Measurements from ENCODE around the gene SEMA6B. TPM values are rescaled to one million over a fixed set of nuclear protein-coding genes. Genes with fewer than 3 reads are reported as not detected.

Gene SEMA6B
- total and polyA plus RNA-seq, 10 of the 15 experiments (the other 5 are each of a cell fraction or from before 2014, with no cell fraction given): 0.13 TPM; not detected in 9

- Histone ChIP-seq H3K4me3 (no peak overlapping the region), H3K36me3 (ENCODE audit: control insufficient read depth in 2 of 2, insufficient read depth in 2 of 2, low read length in 1 of 2) (no peaks in the 10 kb centered on the region), H3K9me3 (replicated peaks; ENCODE audit: control insufficient read depth, insufficient read depth, low read length) (no peaks in the 10 kb centered on the region), H3K79me2 (ENCODE audit: control insufficient read depth, insufficient read depth, low read length) (no peaks in the 10 kb centered on the region), H3K27me3 (replicated peaks in 1 of 2; ENCODE audit: control insufficient read depth in 2 of 2, insufficient read depth in 2 of 2, low read length in 1 of 2) (no peaks in the 10 kb centered on the region), H3K4me2 (ENCODE audit: control insufficient read depth, insufficient read depth) (no peak overlapping the region), H4K20me1 (ENCODE audit: control insufficient read depth, insufficient read depth) (no peaks in the 10 kb centered on the region), H3K9ac (ENCODE audit: control insufficient read depth, insufficient read depth, low read length) (no peak overlapping the region), H3K27ac (ENCODE audit: control insufficient read depth, insufficient read depth) (no peak overlapping the region), H3K4me1 (ENCODE audit: control insufficient read depth, insufficient read depth, low read length) (peaks cover 2% of the 10 kb centered on the region; the same call in 1 of the 2 replicates), H2AFZ (ENCODE audit: control insufficient read depth, low read depth, low read length) (no peak overlapping the region)
- ChIA-PET POLR2A (no interaction called here), CTCF (interaction anchor here (0.7 to 3.9 kb wide), 3 partner anchors 39 to 124 kb away, joined by 3 to 24 read pairs (median 12); no protein-coding TSS in a partner anchor), SMC1A (ENCODE audit: uncharacterized antibody, unreplicated experiment) (no interaction called here), RAD21 (ENCODE audit: unreplicated experiment) (no interaction called here)
- no peak for ATAC-seq
- DNase-seq (ENCODE audit: low read depth, low spot score): no peak
- FAIRE-seq: no peak
- intact Hi-C loops (cut with micrococcal nuclease; ENCODE audit: unreplicated experiment) (no loop called here), in situ Hi-C loops (cut with MboI) (no loop called here)
- no TSS peak for BruUV-seq (replicated peaks)
- WGBS (ENCODE audit: insufficient coverage, insufficient replicate concordance, low lambda C conversion rate, missing lambda C conversion rate): 60% methylated on average over 9 of the region's 9 CpGs
- TF ChIP-seq TCF3 (IDR thresholded peaks at IDR 0.05; ENCODE audit: borderline replicate concordance, insufficient read depth, low read depth, low read length) (no peak), HCFC1 (IDR thresholded peaks at IDR 0.05; ENCODE audit: low read length) (no peak), SMAD5 (IDR thresholded peaks at IDR 0.05; ENCODE audit: low read depth) (no peak), KAT2A (conservative IDR thresholded peaks at IDR 0.05; ENCODE audit: control insufficient read depth, low read depth, low read length) (no peak), CHD4 (IDR thresholded peaks at IDR 0.05) (no peak), NFIC (IDR thresholded peaks at IDR 0.05; ENCODE audit: low read depth, low read length) (no peak), DPF2 (IDR thresholded peaks at IDR 0.05) (no peak), HDGF (IDR thresholded peaks at IDR 0.05) (no peak), E2F8 (IDR thresholded peaks at IDR 0.05; ENCODE audit: low read depth, partially characterized antibody) (no peak), SREBF2 (IDR thresholded peaks at IDR 0.05; ENCODE audit: low read length) (no peak), RAD51 (IDR thresholded peaks at IDR 0.05) (no peak), NRF1 (conservative IDR thresholded peaks at IDR 0.05; ENCODE audit: low read depth, low read length) (no peak), RAD21 (IDR thresholded peaks at IDR 0.05; ENCODE audit: insufficient read depth, low read depth, low read length) (no peak), ZBTB11 (CRISPR knock-in tag; IDR thresholded peaks at IDR 0.05) (no peak), ZNF207 (IDR thresholded peaks at IDR 0.05; ENCODE audit: borderline replicate concordance) (no peak), ZNF592 (IDR thresholded peaks at IDR 0.05) (no peak)
Measured at GRCh38 chr19:4594201-4594600, 34.7 kb upstream of the SEMA6B start.

Data from GM12878 (cell line).